Thoracic aorta (tissue), 2 donors: ENCODE measurements around the gene STARD3NL. TPM values are rescaled to one million over a fixed set of nuclear protein-coding genes. Genes with fewer than 3 reads are reported as not detected.

Experiments
- ATAC-seq: fragments of 150-250 bp; one replicate; pipeline ENCODE4 v1.8.0; 2017; ENCODE audit warnings: low read depth; ENCODE audit not compliant: insufficient number of reproducible peaks, low FRiP score
- DNase-seq: peaks from one replicate; pipeline ENCODE4 v3.0.0-alpha.2; 2020; ENCODE audit warnings: low spot score
- H3K27ac ChIP-seq, 2 donors: fragments of 200-600 bp; sonication (generic); 1 replicate in 1 of 2; 2 replicates in 1 of 2; pipeline ENCODE4 v1.5.1; 2016; ENCODE audit warnings: mild to moderate bottlenecking in 2 of 2, moderate library complexity in 2 of 2
- H3K27me3 ChIP-seq: fragments of 200-600 bp; sonication (generic); replicated peaks from 2 replicates; pipeline ENCODE4 v1.6.0; 2016; ENCODE audit warnings: mild to moderate bottlenecking; ENCODE audit not compliant: insufficient read depth
- H3K36me3 ChIP-seq: fragments of 200-600 bp; sonication (generic); one replicate; pipeline ENCODE4 v1.5.1; 2016
- H3K4me1 ChIP-seq, 2 donors: fragments of 200-600 bp; sonication (generic); 1 replicate in 1 of 2; 2 replicates in 1 of 2; pipeline versions ENCODE4 v1.5.1 to v1.6.0; 2016; ENCODE audit warnings: low read depth in 2 of 2, mild to moderate bottlenecking in 1 of 2; ENCODE audit not compliant: control insufficient read depth in 1 of 2
- H3K4me3 ChIP-seq: fragments of 200-600 bp; sonication (generic); 2 replicates; pipeline ENCODE4 v1.5.1; 2016; ENCODE audit warnings: mild to moderate bottlenecking
- H3K9me3 ChIP-seq: fragments of 200-600 bp; sonication (generic); 2 replicates; pipeline ENCODE4 v1.5.1; 2016
- total RNA-seq, 2 donors: library from RNA; depleted of rRNA; stranded (reverse); fragments of >200 nt; gene quantifications; one replicate each; pipeline versions ENCODE4 v1.1.0 to v1.2.3, GENCODE V29; 2016
- TF ChIP-seq, protein P1 (sequence below): fragments of 200-600 bp; sonication (generic); IDR thresholded peaks from one replicate; pipeline ENCODE4 v1.5.1; 2019; ENCODE audit warnings: antibody characterized with exemption

The STARD3NL gene
- total RNA-seq, 2 donors from 2014 or later = 24.8 to 27.6 TPM

GRCh38 chr7:38273286-38273995 is 95.4 kb downstream of the STARD3NL start, which contains the start of gene TARP:
Gene TARP (minus strand): TSS chr7:38273636.
- TF ChIP-seq, protein P1, sequence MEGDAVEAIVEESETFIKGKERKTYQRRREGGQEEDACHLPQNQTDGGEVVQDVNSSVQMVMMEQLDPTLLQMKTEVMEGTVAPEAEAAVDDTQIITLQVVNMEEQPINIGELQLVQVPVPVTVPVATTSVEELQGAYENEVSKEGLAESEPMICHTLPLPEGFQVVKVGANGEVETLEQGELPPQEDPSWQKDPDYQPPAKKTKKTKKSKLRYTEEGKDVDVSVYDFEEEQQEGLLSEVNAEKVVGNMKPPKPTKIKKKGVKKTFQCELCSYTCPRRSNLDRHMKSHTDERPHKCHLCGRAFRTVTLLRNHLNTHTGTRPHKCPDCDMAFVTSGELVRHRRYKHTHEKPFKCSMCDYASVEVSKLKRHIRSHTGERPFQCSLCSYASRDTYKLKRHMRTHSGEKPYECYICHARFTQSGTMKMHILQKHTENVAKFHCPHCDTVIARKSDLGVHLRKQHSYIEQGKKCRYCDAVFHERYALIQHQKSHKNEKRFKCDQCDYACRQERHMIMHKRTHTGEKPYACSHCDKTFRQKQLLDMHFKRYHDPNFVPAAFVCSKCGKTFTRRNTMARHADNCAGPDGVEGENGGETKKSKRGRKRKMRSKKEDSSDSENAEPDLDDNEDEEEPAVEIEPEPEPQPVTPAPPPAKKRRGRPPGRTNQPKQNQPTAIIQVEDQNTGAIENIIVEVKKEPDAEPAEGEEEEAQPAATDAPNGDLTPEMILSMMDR = no peak
- H3K27ac ChIP-seq = no peak within 1 kb of the TSS

DNA sequence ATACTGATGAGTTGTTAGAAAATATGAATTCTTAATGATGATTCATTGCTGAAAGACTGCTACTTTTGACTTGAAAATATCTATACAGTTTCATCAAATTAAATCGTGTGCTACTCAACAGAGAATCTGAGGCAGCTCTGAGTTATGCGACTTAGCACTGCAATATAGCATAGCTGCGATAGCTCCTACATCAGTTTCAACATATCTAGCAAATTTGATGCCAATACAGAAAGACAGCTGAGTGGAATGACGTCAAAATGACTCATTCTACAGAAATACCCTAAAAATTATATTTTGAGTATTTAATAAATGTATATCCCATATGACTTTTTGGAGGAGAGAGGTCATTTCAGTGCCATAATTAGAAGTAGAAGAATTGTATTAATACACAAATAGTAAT is 96.4 kb downstream of the STARD3NL start:
- H3K27ac ChIP-seq = no peak overlapping the region
- H3K36me3 ChIP-seq = no peaks in the 10 kb centered on the region
- TF ChIP-seq, protein P1 = no peak
- no peak overlapping the region for H3K4me3 ChIP-seq
- ATAC-seq (no peak), DNase-seq (no peak)
- no peaks in the 10 kb centered on the region for H3K9me3 ChIP-seq
- no peaks in the 10 kb centered on the region for H3K4me1 ChIP-seq
- no peaks in the 10 kb centered on the region for H3K27me3 ChIP-seq

More at GRCh38 chr7:38273286-38273995, 95.4 kb downstream of the STARD3NL start, which contains the start of gene TARP:
- ATAC-seq = no peak
- no peaks in the 10 kb centered on the region for H3K27me3 ChIP-seq
- H3K9me3 ChIP-seq = no peaks in the 10 kb centered on the region
- no peak for DNase-seq
- no peak within 1 kb of the TSS for H3K4me3 ChIP-seq
- no peaks in the 10 kb centered on the region for H3K36me3 ChIP-seq
- H3K4me1 ChIP-seq = no peaks in the 10 kb centered on the region

DNA sequence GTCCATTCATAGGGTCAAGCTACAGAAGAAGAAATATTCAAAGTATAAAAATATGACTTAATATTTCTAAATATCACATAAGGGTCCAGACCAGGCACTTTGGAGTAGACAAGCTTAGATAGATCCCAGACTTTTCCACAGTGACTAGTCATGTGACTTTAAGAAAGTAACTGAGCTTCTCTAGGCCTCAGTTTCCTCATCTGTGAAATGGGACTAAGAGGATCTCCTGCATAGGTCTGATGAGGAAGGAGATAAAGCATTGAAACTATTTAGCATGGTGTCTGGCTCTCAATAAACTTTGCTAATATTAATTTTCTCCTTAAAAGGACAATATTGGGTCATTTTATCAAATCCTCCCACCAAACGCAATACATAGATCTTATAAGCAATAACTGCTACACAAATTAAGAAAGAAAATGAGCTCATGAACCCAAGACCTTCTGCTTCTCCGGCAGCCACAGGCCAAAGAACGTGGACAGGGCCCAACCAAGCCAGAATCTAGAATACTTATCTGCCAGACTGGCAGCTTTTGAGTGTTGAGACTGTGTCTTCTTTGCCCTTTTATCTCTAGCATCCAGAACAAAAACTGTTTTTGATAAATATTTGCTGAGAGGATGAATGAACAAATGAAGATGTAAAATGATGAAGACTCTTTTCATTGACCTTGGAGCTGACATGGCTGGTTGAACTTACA is 97.0 kb downstream of the STARD3NL start:
- Histone ChIP-seq H3K4me3 (no peak overlapping the region), H3K36me3 (no peaks in the 10 kb centered on the region), H3K27me3 (no peaks in the 10 kb centered on the region), H3K4me1 (no peaks in the 10 kb centered on the region), H3K27ac (no peak overlapping the region), H3K9me3 (no peaks in the 10 kb centered on the region)
- DNase-seq = no peak
- TF ChIP-seq, protein P1 = no peak
- ATAC-seq = no peak

GRCh38 chr7:38276096-38276877 is 98.2 kb downstream of the STARD3NL start:
- ATAC-seq (no peak), DNase-seq (no peak)
- H3K36me3 ChIP-seq = no peaks in the 10 kb centered on the region
- no peaks in the 10 kb centered on the region for H3K9me3 ChIP-seq
- H3K4me1 ChIP-seq = no peaks in the 10 kb centered on the region
- no peaks in the 10 kb centered on the region for H3K27me3 ChIP-seq
- no peak overlapping the region for H3K27ac ChIP-seq
- no peak overlapping the region for H3K4me3 ChIP-seq
- TF ChIP-seq, protein P1 = no peak

DNA sequence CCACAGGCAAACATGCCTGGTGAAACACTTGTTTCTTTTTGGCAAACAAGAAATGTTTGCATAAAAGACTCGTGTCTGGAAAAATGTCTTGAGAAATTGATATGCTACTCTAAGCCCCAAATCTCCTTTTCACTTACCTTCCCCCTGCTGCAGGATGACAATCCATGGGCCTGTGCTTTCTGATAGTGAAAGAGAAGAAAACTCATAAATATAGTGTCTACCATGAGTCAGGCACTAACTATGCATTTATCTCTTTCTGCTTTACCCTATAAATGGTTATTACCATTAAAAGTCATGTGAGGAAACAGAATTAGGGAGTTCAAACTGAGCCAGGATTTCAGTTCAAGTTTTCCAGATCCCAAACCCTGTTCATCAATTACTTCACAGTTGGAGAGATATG is 102.0 kb downstream of the STARD3NL start:
- Histone ChIP-seq H3K4me3 (no peak overlapping the region), H3K27ac (no peak overlapping the region), H3K27me3 (no peaks in the 10 kb centered on the region), H3K4me1 (no peaks in the 10 kb centered on the region), H3K36me3 (no peaks in the 10 kb centered on the region), H3K9me3 (no peaks in the 10 kb centered on the region)
- TF ChIP-seq, protein P1 = no peak
- no peak for ATAC-seq
- DNase-seq = no peak
